IPS-18c (cell line): ENCODE measurements around the gene RPS5.
A peak's percentile ranks its signal among the peaks of the same experiment; 100 is the strongest.
"Not testable (repeated sequence)": the region's sequence is repeated elsewhere in the genome, so short reads cannot be mapped to it uniquely, and the experiment has no call there.

Experiments
- H3K4me3 ChIP-seq: 2 replicates; pipeline ENCODE4 v1.7.0; 2013; ENCODE audit warnings: low read depth, mild to moderate bottlenecking, low read length, moderate library complexity; ENCODE audit not compliant: insufficient read depth
- H3K9me3 ChIP-seq: one replicate; pipeline ENCODE4 v1.6.1; 2013; ENCODE audit warnings: mild to moderate bottlenecking, low read length, moderate library complexity; ENCODE audit not compliant: control insufficient read depth, insufficient read depth

Gene RPS5

DNA sequence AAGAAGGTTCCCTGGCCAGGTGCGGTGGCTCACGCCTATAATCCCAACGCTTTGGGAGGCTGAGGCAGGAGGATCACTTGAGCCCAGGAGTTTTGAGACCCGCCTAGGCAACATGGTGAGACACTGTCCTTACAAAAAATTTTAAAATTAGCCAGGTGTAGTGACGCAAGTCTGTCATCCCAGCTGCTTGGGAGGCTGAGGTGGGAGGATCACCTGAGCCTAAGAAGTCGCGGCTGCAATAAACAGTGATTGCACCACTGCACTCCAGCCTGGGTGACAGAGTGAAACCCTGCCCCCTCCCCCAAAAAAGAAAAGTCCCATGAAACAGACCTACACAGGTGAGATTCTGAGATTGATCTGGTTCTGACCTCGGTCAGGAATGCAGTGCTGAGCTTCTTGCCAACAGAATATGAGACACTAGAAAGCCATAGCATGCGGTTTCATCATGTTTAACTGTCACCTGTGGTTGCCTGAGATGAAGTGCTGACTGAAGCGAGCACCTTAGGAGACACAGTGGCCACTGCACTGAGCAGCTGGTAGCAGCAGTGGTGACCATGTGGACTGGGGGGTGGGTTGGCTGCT, 31.8 kb upstream of the RPS5 start:
- no peaks in the 10 kb centered on the region for H3K9me3 ChIP-seq
- H3K4me3 ChIP-seq, result no peak overlapping the region

DNA sequence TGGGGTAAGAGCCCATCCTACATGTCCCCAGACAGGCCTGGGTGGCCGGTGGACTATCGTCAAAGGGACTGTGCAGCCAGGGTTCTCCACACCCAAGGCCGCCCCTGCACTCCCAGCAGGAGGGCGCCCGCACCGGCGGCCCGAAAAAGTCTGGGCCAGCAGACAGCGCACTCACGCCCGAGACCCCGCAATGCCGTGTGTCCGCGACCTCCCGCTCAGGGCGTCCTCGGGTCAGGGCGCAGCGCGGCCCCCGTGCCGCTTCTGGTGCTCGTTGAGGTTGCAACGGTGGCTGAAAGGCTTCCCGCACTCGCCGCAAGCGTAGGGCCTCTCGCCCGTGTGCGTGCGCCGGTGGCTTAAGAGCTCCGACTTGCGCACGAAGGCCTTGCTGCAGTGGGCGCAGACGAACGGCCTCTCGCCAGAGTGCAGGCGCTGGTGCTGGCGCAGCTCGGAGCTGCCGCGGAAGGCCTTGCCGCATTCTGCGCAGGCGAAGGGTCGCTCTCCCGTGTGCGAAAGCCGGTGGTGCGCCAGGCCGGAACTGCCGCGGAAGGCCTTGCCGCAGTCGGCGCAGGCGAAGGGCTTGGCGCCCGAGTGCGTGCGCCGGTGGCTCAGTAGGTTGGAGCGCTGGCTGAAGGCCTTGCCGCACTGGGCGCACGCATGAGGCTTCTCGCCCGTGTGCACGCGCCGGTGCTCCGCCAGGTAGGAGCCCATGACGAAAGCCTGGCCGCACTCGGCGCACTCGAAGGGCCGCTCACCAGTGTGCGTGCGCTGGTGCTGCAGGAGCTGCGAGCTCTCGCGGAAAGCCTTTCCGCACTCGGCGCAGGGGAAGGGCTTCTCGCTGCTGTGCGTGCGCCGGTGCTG, 30.9 kb upstream of the RPS5 start:
- H3K4me3 ChIP-seq, result no peak overlapping the region

DNA sequence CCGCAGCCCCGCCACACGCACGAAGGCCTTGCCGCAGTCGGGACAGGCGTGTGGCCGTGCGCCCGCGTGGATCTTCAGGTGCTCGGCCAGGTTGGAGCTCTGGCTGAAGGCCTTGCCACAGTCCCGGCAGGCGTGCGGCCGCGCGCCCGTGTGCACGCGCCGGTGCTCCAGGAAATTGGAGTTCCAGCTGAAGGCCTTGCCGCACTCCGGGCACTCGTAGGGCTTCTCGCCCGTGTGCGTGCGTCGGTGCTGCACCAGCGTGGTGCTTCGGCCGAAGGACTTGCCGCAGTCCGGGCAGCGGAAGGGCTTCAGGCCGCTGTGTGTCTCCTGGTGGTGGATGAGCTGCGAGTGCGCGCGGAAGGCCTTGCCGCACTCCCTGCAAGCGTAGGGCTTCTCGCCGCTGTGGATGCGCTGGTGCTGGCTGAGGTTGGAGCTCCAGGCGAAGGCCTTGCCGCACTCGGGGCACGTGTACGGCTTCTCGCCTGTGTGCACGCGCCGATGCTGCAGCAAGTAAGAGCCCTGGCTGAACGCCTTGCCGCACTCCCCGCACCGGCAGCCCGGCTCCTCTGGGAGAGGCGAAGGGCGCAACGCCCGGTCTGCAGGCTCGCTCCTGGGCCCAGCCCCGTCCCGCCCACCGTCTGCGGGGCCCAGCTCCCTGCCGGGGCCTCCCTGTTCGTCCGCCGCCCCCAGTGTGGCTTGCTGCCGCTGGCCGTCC, 30.1 kb upstream of the RPS5 start:
- Histone ChIP-seq H3K9me3 (no peaks in the 10 kb centered on the region), H3K4me3 (no peak overlapping the region)

More for the DNA sequence above, 30.9 kb upstream of the RPS5 start:
- no peaks in the 10 kb centered on the region for H3K9me3 ChIP-seq

DNA sequence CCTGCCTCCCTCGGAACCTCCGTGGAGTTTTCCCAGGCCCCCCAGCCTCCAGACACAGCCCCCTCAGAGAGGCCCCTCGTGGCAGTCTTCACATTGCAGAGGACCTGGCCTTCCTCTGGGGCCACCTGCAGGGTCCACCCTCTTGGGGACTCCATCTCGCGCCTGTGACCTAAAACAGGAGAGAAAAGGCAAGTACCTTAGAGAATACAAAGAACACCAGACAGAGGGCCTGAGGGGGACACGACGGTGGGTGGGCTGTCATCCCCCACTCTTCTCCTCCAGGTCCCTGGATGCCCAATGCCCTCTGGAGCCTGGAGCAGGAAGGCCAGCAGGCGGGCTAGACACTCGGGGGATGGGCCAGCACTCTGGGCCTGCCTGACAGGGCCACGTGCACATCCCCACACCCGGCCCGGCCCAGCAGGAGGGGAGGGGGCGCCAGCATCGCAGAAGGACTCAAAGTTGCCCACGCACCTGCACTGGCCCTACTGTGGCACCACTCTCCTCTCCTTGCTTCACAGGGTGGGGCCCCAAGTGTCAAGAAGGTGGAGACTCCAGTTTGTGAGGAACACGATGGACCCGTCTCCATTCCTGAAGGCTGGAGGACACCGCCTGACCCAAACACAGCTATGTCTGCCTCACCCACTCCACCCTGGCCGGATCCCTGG, 29.5 kb upstream of the RPS5 start:
- Histone ChIP-seq H3K4me3 (no peak overlapping the region), H3K9me3 (no peaks in the 10 kb centered on the region)

DNA sequence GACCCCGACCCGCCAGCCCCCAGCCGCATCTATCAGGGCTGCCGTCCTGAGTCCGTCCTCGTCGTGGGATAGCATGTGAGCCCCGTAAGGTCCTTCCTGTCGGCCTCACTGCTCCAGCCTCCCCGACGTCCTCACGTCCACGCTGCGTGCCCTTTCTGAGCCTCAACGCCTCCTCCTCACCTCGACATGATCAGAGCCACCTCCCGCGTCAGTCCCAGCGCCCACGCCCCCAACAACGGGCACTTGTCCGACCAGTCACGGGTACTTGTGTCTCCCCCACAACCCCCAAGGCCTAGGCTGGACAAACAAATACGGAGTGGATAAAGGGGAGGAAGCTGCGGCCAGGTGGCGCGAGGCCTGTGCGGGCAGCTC, 25.2 kb upstream of the RPS5 start:
- H3K9me3 ChIP-seq, result no peaks in the 10 kb centered on the region
- peak overlapping the region; percentile 96 for H3K4me3 ChIP-seq

- Histone ChIP-seq H3K4me3 (peak within 1 kb of the TSS; percentile 96), H3K9me3 (no peaks in the 10 kb centered on the region)
Observed at GRCh38 chr19:58362272-58362994, 24.6 kb upstream of the RPS5 start, which contains the start of gene ZNF497. Gene ZNF497, minus strand, starts transcription at chr19:58362751. Its CDS starts 5,116 bp downstream, at chr19:58357635.

DNA sequence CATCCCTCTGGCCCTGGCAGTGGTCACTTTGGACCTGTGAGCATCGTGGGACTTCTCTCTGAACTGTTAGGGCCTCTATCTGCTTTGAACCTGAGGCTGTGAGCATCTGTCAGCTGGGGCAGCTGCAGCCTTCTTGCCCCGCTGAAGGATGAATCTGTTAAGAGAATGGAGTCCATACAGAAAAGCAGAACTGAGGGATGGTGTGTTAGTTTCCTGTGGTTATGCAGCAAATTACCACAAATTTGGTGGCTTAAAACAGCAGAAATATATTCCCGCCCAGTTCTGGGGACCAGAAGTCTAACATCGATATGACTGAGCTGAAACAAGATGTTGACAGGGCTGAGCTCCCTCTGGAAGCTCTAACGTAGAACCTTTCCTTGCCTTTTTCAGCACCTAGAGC, 22.9 kb upstream of the RPS5 start:
- H3K4me3 ChIP-seq, result no peak overlapping the region

GRCh38 chr19:58366585-58367430, 20.3 kb upstream of the RPS5 start:
- H3K4me3 ChIP-seq, result no peak overlapping the region
- H3K9me3 ChIP-seq, result no peaks in the 10 kb centered on the region

More for the DNA sequence above, 22.9 kb upstream of the RPS5 start:
- no peaks in the 10 kb centered on the region for H3K9me3 ChIP-seq

GRCh38 chr19:58367698-58368454, 19.2 kb upstream of the RPS5 start:
- Histone ChIP-seq H3K4me3 (no peak overlapping the region), H3K9me3 (no peaks in the 10 kb centered on the region)

- Histone ChIP-seq H3K4me3 (no peak overlapping the region), H3K9me3 (no peaks in the 10 kb centered on the region)
Observed at GRCh38 chr19:58368561-58369360, 18.3 kb upstream of the RPS5 start.

DNA sequence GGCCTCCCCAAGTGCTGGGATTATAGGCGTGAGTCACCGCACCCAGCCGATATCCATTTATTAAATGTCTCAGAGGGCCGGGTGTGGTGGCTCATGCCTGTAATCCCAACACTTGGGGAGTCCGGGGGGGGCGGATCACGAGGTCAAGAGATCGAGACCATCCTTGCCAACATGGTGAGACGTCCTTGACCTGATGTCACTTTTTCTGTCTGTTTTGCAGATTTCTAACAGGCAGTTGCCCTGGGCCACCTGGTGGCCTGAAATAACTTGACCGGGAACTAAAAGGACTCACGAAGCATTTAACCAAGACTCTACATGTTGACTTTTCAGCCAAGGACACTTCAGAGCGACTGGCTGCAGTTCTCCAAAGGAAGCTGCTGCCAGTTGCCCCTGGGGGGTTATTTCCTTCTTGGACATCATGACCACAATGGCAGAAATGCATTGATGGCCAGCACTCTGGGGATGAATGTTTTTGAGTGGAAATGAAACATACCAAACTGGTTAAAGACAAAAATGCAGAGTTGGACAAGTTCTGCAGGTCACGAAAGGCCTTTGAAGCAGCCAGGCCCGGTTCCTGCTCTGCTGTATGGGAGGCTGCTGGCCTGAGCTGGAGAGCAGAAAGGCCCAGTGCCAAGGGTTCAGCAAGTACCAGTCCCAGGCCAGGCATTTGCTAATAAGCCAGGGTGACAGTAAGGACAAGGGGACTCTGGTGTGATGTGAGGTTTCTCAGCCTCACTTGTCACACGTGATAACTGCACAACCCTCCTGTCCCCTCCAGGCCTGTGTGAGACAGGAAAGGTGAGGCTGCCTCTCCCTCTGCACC, 14.5 kb upstream of the RPS5 start:
- Histone ChIP-seq H3K4me3 (no peak overlapping the region), H3K9me3 (no peaks in the 10 kb centered on the region)

DNA sequence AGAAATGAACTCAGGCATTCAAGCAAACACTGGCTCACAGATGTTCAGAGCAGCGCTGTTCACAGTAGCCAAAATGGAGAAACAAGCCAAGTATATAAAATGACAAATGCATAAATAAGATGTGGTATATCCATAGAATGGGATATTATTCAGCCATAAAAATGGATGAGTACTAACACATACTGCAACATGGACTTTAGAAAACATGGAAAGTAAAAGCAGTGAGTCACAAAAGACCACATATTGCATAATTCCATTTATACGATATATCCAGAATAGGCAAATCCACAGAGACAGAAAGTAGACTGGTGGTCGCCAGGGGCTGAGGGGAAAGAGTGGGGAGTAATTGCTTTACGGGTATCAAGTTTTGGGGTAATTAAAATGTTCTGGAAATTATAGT, 12.9 kb upstream of the RPS5 start:
- Histone ChIP-seq H3K9me3 (no peaks in the 10 kb centered on the region), H3K4me3 (no peak overlapping the region)

DNA sequence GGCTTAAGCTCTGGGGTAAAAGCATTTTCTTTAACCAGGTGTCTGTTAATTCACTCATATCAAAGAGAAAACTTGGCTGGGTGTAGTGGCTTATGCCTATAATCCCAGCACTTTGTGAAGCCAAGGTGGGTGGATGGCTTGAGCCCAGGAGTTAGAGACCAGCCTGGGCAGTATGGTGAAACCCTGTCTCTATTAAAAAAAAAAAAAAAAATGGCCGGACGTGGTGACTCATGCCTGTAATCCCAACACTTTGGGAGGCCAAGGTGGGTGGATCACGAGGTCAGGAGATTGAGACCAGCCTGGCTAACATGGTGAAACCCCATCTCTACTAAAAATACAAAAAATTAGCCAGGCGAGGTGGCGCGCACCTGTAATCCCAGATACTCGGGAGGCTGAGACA, 10.3 kb upstream of the RPS5 start:
- H3K4me3 ChIP-seq, H3K9me3 ChIP-seq: not testable (repeated sequence)

GRCh38 chr19:58379246-58379645, 7.8 kb upstream of the RPS5 start:
- Histone ChIP-seq H3K9me3 (no peaks in the 10 kb centered on the region), H3K4me3 (no peak overlapping the region)
